ENCODE data around the gene PRSS23.

GRCh38 chr11:86781546-86781945 lies 18.8 kb upstream of the PRSS23 start:
- TF ChIP-seq, protein P1, sequence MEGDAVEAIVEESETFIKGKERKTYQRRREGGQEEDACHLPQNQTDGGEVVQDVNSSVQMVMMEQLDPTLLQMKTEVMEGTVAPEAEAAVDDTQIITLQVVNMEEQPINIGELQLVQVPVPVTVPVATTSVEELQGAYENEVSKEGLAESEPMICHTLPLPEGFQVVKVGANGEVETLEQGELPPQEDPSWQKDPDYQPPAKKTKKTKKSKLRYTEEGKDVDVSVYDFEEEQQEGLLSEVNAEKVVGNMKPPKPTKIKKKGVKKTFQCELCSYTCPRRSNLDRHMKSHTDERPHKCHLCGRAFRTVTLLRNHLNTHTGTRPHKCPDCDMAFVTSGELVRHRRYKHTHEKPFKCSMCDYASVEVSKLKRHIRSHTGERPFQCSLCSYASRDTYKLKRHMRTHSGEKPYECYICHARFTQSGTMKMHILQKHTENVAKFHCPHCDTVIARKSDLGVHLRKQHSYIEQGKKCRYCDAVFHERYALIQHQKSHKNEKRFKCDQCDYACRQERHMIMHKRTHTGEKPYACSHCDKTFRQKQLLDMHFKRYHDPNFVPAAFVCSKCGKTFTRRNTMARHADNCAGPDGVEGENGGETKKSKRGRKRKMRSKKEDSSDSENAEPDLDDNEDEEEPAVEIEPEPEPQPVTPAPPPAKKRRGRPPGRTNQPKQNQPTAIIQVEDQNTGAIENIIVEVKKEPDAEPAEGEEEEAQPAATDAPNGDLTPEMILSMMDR (conservative IDR thresholded peaks at IDR 0.05; ENCODE audit: low read length): no peak
- TF ChIP-seq EZH2phosphoT487 (IDR thresholded peaks at IDR 0.05; ENCODE audit: borderline replicate concordance, low read depth, low read length): no peak
